GM21367 (cell line): ENCODE results near the gene GUCY2F.

Experiments
- ATAC-seq: cut with Tn5 transposase; IDR thresholded peaks from one replicate; pipeline ENCODE4 v1.9.1; 2021; ENCODE audit not compliant: unreplicated experiment

GUCY2F gene

GRCh38 chrX:109481986-109482385 lies at the start of gene GUCY2F:
GUCY2F (minus strand) TSS chrX:109482086; CDS start chrX:109475936, 6,150 bp downstream.
- no peak for ATAC-seq

DNA sequence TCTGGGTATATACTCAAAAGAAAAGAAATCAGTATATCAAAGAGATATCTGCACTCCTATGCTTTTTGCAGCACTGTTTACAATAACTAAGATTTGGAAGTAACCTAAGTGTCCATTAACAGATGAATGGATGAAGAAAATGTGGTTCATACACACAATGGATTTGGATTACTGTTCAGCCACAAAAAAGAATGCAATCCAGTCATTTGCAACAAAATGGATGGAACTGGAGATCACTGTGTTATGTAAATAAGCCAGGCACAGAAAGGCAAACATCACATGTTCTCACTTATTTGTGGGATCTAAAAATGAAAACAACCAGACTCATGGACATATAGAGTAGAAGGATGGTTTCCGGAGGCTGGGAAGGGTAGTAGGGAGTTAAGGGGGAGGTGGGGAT lies 37.1 kb upstream of the GUCY2F start:
- ATAC-seq = no peak

DNA sequence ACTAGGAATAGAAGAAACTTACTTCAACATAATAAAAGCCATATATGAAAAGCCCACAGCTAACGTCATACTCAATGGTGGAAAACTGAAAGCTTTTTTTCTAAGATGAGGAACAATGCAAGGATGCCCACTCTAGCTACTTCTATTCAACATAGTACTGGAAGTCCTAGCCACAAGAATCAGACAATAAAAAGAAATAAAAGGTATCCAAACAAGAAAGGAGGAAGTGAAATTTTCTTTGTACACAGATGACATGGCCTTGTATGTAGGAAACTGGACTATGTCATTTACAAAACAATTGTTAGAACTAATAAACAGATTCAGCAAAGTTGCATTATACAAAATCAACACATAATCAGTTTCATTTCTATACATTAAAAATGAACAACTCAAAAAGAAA lies 29.2 kb upstream of the GUCY2F start:
- ATAC-seq = no peak

DNA sequence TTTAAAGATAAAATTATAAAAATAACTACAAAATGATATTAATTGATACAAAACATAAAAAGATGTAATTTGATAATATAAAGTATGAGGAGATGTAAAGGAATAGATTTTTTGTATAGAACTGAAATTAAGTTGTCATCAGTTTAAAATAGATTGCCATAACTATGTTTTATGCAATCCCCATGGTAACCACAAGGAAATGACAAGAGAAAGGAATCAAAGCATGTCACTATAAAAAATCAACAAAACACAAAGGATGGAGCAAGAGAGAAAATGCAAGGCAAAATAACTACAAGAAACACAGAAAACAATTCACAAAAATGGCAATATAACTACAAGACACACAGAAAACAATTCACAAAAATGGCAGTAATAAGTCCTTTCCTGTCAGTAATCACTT lies 27.0 kb upstream of the GUCY2F start:
- no peak for ATAC-seq

GRCh38 chrX:109501176-109501575 lies 19.3 kb upstream of the GUCY2F start:
- ATAC-seq = no peak

- no peak for ATAC-seq
These were observed 16.5 kb upstream of the GUCY2F start for GRCh38 chrX:109498434-109498833.

DNA sequence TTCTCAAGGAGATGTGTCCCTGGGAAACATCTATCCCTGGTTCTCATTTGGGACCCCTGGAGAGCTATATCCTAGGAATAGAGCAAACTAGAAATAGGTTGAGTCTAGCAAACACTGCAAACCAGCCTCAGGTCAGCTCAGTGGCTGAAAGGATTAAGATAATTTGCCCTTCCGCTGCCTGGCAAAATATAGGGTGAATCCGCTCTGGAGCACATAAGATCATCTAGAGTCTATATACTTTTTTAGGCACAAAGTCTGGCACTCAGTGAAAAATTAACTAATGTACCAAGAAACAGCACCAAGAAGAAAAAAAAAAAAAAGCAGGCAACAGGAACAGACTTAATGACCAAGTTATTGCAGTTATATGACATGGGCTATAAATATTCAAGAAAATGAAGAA lies 7.3 kb upstream of the GUCY2F start:
- ATAC-seq = no peak

DNA sequence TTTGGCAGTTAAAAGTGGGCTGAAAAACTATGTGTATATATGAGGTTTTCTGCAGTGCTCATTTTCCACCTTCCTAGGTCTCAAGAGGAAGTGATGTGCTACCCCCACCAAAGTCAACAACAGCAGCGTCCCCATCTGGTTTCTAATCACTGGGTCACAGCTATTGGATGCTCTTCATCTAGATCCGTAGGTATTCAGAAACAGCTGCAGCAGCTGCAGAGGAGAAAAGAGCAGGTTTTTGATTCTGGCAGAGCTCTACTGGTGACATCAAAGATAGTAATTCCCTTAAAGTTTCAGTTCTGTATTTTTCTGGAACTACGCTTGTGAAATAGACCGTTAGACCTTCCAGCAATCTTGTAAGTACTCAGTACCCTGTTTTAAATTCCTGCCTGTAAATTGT lies 5.8 kb upstream of the GUCY2F start:
- ATAC-seq = no peak

- no peak for ATAC-seq
These were observed 3.8 kb upstream of the GUCY2F start for GRCh38 chrX:109485470-109486340.

DNA sequence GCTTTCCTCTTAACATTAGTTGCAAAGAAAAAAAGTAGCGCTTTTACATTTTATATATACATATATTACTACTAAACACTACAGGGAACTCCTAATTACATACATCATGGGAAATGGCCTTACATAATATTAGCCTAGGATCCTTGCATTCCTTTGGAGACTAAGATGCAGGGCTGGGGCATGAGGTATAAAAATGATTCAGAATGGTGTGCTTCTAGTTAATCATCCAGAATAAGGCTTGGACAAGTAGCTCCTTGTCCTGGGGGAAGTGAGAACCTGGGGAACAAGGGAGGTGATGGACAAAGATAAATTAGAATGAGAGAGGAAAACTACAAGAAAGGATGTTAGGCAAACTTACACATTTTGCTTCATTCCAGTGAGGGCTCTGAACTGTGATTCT lies 3.0 kb upstream of the GUCY2F start:
- ATAC-seq = no peak

DNA sequence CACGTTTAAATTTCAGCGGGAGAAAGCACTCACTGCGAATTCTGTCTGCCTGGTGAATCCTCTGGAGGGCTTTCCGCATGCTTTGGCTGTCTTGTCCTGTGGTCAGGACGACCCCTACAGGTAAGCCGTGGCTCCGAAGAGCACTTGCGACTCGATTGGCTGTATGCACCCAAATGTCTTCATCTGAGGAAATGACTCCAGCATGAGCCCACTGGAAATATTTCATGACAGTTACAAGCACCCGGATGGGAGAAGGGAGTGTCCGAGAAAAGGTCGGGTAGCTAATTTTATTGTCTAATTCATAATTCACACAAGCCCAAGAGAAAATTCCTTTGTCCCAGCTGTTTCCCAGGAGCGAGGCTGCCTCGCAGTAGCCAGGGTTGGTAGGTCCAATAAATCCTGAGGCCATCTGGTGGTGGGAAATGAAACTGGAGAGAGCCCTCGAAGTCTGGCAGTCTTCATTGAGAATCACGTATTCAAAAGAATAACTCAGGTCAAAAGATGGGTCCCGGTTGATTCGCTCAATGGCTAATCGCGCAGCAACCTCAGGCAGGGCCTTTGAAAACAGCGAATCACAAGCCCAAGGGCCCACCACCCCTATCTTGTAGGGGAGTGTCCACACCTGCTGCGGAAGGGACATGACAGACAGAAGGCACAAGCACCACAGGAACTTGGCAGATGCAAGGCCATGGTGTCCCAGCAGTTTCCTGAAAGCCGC lies 6.6 kb downstream of the GUCY2F start:
- ATAC-seq = no peak

DNA sequence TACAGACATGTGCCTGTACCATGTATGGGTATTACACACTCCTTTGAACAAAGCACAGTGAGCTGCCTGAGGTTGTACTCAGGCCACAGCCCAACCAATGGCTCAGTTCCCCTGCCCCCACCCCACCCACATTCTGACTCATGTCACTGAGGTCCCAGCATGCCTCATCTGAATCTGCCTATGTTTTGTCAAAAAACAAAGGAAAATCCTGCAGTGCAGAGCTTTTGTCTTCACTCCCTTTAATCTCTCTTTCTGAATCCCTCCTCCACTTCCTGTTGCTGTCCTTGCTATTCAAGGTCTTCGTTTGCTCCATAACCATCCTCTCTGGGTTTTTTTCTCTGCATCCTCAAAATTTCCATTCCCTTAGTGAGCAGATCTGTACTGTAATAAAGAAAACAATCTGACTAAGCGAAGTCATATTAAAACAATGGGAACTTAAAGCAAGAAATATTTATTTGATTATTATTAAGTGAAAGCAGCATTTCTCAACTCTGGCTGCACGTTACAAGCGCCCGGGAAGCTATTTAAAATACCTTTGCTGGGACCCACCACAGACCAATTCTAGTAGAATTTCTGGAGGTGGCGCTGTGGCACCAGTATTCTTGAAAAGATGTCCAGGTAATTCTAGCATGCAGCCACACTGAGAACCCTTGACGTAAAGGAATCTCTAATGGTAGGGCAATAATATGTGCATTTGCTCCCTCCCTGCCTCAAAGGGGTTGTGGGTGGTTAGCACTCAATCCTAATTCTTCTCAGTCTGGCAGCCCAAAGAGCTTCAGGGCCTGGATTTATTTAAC lies 8.7 kb downstream of the GUCY2F start:
- no peak for ATAC-seq

DNA sequence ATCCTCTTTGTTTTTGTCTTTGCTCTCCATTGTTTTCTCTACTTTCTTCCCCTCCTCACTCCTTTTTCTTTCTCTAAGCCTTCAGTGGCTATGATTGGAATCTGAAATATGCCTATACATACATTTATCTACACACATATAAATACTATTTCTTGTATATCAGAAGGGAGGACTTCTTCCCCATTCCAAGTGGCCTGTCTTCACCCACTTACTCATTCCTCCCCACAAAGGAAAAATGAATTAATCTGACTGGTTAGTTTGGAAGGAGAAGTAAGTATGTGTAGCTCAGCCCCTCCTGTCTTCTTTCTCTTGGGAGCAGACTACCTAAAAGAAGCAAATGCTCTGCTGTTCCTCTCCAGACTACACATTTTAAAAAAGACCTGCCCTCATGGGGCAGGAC lies 17.7 kb downstream of the GUCY2F start:
- no peak for ATAC-seq

- ATAC-seq = no peak
These were observed 18.1 kb downstream of the GUCY2F start for GRCh38 chrX:109463784-109464183.

DNA sequence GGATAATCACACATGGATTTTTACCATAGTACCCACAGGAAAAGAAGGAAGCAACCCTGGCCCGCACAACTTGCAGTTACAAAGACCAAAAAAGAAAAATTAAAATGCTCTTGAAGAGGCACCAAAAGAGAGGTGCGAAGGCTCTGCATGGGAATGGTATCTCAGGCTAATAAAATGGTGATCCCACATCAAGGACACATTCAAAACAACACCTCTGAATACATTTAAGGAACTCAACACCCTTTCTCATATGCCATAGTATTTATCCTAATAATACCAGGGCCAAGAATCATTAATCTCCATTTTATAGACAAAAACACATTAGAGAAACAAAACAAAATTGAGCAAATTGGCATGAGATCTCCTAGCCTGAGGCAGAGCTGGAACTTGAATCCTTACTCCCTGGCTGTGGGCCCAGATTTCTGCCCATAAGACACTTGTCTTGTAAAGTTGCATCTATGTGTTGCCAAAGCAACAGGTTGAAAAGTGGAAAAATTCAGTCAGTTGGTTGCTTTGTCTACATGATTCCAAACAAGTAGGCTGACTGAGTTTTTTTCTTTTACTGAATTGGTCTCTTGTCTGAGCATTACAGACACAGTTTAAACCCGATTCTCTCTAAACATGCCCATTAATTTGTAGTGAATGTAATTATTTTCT lies 33.5 kb downstream of the GUCY2F start:
- no peak for ATAC-seq

DNA sequence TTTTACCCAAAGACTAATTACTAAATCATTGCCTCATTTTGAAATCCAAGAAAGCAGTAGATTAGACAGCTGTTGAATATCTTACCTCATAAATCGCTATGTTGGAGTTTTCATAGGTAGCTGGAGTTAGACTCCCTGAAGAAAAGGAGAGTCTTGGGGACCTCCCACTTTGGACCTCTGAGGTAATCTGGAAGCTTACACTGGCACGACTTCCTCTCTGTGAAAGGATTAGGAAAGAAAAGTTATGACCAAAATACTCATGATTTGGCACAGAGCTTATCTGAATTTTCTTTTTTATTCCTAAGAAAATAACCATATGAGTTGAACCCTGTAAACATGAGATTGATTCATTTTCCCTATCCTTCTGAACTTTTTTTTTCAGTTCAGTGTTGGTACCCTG lies 40.6 kb downstream of the GUCY2F start:
- ATAC-seq = no peak

- peak; percentile 92 for ATAC-seq
These were observed 41.4 kb downstream of the GUCY2F start for GRCh38 chrX:109440475-109440874.

GRCh38 chrX:109409181-109409580 lies 72.7 kb downstream of the GUCY2F start:
- ATAC-seq = no peak

DNA sequence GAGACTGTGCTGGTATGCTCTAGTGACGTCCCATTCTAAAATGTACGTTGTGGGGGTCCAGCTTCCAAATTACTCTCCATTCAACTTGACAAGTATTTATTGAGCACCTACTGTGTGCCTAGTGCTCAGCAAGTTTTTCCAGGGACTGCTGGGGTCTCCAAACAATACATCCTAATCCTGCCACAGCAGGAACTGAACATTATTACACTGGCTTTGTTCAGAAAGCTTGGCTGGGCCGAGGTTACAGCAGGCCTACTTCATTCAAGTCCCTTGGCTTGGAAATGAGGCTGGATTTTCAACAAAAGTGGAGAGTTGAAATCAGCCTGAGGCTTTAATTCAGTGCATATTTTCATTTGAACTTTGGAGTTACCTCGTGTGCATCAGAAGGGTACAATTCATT lies 78.0 kb downstream of the GUCY2F start:
- ATAC-seq = no peak

DNA sequence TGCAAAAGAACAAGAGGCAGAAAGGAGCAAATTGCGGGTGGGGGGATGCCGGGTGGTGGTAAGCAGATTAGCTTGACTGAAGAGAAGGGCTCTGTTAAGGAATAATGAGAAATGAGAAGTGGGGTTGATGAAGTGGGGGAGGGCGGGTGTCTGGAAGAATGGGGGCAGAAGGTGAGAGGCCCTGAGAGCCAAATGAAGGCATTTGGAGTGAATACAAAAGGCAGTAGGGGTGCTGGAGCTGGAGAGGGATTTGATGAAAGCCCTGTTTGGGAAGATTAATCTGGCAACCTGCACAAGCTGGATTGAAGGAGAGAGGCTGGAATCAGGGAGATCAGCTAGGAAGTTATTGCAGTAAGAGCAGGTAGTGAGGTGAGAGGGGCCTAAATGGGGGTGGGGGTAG lies 82.1 kb downstream of the GUCY2F start:
- no peak for ATAC-seq

GRCh38 chrX:109398833-109399232 lies 83.1 kb downstream of the GUCY2F start:
- no peak for ATAC-seq
